HFF-Myc (cell line): ENCODE measurements around the gene KATNB1.
A peak's percentile ranks its signal among the peaks of the same experiment; 100 is the strongest.
"Not testable (repeated sequence)": the region's sequence is repeated elsewhere in the genome, so short reads cannot be mapped to it uniquely, and the experiment has no call there.

Experiments used
- DNase-seq: peaks from one replicate; pipeline ENCODE4 v3.0.0-alpha.2; 2011; ENCODE audit warnings: low read depth; ENCODE audit errors: extremely low read depth
- H3K4me3 ChIP-seq: replicated peaks from 2 replicates; pipeline ENCODE4 v1.5.1; 2011; ENCODE audit warnings: low read depth, mild to moderate bottlenecking, control low read depth, low read length
- TF ChIP-seq, protein P1 (sequence below): IDR thresholded peaks from 2 replicates; pipeline ENCODE4 v1.5.1; 2012; ENCODE audit warnings: mild to moderate bottlenecking, low read depth, low read length, control low read depth; ENCODE audit errors: missing control alignments

KATNB1 gene

DNA sequence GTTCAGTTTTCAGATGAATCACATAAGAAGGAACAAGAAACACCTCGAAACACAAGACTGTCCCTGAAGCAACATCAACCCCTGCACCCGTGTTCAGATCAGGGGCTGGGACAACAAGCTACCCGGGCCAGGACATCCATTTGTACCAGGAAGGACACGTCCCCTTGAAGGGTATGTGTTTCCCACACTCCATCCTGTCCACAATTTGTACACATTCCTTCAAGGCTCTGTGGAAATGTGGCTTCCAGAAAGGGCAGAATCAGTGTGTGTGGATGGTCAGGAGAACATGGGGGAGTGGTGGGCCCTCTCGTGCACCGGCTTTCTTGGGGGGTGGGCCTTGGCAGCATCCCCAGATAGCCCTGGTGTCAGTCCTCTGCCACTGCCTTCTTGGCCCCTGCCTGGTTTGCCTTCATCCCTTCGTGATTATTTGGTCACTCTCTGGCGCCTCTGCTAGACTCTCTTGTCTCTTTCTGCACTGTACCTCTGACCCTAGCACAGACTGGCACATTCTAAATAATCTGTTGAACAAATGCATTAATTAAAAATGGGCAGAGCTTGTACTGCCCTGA lies 56.4 kb downstream of the KATNB1 start:
- no peak overlapping the region for H3K4me3 ChIP-seq
- no peak for DNase-seq
- TF ChIP-seq, protein P1, sequence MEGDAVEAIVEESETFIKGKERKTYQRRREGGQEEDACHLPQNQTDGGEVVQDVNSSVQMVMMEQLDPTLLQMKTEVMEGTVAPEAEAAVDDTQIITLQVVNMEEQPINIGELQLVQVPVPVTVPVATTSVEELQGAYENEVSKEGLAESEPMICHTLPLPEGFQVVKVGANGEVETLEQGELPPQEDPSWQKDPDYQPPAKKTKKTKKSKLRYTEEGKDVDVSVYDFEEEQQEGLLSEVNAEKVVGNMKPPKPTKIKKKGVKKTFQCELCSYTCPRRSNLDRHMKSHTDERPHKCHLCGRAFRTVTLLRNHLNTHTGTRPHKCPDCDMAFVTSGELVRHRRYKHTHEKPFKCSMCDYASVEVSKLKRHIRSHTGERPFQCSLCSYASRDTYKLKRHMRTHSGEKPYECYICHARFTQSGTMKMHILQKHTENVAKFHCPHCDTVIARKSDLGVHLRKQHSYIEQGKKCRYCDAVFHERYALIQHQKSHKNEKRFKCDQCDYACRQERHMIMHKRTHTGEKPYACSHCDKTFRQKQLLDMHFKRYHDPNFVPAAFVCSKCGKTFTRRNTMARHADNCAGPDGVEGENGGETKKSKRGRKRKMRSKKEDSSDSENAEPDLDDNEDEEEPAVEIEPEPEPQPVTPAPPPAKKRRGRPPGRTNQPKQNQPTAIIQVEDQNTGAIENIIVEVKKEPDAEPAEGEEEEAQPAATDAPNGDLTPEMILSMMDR = no peak

DNA sequence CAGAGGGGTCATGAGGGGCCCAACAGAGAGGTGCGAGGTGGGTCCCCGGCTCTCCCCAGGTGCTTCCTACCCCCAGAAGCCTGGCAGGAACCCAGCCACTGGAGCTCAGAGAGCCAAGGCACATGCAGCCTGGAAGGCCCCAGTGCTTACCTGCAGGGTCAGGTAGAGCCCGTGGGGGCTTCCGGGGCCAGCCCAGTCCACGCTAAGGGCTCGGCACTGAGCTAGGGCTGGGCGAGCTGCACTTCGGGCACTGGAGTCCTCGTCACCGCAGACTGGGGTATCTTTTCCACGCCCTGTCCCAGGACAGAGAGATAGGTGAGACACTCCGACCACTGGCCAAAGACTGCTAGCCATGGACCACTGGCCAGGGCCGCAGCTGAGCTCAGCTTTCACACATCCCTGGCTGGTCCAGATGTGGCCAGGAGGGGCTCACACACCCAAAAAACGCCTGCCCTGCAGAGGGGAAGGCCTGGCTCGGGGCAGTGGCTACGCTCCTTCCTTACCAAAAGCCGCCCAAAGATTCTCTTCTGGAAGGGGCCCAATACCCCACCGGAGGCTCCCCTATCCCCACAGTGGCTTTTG lies 59.4 kb downstream of the KATNB1 start:
- TF ChIP-seq, protein P1 = no peak
- no peak overlapping the region for H3K4me3 ChIP-seq
- DNase-seq = no peak

DNA sequence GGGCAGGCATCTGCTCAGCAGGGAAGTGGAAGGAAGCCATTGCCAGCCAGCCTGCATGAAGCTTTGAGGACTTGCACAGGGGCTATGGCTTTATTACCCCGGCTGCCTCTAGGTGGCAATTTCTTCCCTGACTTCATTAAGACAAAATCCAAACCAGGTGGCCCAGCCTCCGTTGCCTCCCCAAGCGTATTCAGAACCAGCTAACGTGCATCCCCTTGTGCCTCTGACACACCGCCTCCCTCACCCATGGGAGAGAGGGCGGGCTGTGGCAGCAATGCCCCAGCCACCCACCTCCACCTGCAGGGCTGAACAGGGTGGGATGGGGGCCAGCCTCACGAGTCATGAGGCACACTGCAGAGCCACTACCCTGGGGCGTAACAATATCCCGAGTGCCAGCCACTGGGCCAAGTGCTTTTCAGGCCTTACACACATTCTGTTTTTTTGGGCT lies 59.9 kb downstream of the KATNB1 start:
- no peak for DNase-seq

DNA sequence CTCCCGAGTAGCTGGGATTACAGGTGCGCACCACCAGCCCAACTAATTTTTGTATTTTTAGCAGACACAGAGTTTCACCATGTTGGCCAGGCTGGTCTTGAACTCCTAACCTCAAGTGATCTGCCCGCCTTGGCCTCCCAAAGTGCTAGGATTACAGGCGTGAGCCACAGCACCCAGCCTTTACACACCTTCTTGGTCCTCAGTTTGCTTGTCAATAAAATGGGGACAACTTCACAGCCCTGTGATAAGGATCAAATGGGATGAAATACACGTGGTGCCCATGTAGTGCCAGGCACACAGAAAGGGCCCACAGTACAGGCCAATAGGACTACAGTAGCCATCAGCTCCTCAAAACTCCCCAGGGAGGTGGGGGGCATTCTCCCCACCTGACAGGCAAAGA lies 60.4 kb downstream of the KATNB1 start:
- DNase-seq, H3K4me3 ChIP-seq: not testable (repeated sequence)

More for the DNA sequence above, 59.9 kb downstream of the KATNB1 start:
- TF ChIP-seq, protein P1 = peak; percentile 36
- no peak overlapping the region for H3K4me3 ChIP-seq

DNA sequence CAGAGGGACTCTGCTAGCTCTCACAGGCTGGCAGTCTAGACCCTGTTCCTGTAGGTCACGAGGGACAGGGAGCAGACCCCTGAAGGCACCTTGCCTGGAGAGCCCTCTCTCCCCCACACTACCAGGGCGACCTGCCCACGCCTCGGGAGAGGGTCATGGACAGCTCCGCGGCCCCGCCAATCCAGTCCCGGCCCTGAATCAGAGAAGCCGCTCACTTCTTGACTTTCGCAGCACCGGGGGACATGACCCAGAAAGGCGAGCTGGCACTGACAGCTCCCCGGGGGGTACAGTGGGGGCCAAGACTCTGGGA lies 61.6 kb downstream of the KATNB1 start:
- DNase-seq = no peak
- H3K4me3 ChIP-seq = no peak overlapping the region

DNA sequence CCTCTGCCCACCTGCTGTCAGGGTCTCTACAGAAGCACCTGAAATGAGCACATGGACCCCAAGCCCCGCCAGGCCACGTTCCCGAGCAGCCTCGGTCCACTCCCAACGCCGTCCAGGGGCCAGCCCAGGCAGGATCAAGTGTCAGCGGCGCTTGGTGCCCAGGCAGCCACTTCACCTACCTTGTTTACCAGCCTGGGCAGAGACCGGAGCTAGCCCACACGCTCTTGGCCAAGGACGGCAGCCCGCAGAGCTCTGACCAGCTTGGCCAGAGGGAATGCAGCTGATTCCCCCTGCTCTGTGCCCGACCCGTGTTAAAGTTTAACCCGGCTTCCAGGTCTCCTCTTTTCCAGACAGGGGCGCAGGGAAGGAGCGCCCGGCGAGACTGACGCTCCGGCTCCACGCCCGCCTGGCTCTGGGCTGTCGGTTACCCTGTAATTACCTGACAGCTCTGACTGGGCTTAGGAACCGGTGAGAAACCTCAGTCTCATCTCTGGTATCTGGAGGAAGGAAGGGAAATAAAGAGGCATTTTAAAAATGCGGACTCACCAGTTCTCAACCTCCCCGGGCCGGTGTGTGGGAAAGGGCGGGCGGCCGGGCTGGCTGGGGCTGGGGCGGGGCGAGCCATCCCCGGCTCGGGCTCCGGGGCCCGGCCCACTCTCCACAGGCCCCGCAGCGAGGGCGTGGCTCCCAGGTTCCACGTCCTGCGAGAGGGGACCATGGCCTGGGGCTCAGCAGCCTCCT lies 62.1 kb downstream of the KATNB1 start:
- no peak overlapping the region for H3K4me3 ChIP-seq
- no peak for DNase-seq
- TF ChIP-seq, protein P1 = no peak

More for the DNA sequence above, 61.6 kb downstream of the KATNB1 start:
- TF ChIP-seq, protein P1 = no peak

DNA sequence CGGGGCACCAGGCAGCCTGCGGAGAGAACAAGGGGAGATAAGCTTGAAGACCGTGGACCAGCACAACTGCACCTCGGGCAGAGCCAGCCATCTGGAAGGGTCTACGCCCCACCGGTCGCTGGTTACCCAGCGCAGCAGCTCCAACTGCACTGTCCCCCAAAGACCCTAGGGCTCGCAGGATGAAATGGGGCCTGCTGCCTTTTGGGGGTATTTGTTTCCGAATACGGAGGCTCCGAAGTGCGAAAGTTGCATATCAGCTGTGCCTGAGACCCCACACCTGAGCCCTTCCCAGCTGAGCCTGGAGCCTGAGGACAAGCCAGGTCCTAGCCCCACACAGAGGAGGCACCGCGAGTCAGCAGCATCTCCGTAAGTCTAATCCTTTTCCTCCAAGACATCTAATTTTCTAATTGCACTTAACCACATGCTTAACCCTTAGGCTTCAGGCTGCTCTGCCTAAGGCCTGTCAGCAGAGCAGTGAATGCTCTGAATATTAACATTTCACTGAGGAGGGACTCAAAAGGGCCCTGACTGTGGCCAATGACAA lies 62.8 kb downstream of the KATNB1 start:
- TF ChIP-seq, protein P1 = no peak
- no peak overlapping the region for H3K4me3 ChIP-seq
- DNase-seq = no peak
